HG03045 (cell line): Measurements from ENCODE around the gene PPP1R12A.
"Not testable (repeated sequence)": the region's sequence is repeated elsewhere in the genome, so short reads cannot be mapped to it uniquely, and the experiment has no call there.

ENCODE experiments used
- ATAC-seq: cut with Tn5 transposase; IDR thresholded peaks from one replicate; pipeline ENCODE4 v1.9.1; 2021; ENCODE audit warnings: mild to moderate bottlenecking, moderate library complexity; ENCODE audit not compliant: unreplicated experiment

The PPP1R12A gene

DNA sequence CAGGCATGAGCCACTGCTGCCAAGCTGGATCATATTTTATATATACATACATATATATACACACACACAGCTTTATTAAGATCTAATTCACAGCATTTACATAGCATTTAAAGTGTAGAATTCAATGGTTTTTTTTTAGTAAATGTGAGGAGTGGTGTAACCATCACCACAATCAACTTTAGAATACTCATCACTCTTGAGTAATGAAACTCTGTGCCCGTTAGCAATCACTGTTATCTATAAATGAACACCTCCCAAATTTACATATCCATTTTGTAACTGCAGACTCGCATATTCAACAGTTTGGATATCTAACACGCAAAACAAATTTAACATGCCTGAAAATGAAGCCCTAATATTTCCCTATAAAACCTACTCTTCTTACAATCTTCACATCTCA is 90.9 kb downstream of the PPP1R12A start:
- no peak for ATAC-seq

DNA sequence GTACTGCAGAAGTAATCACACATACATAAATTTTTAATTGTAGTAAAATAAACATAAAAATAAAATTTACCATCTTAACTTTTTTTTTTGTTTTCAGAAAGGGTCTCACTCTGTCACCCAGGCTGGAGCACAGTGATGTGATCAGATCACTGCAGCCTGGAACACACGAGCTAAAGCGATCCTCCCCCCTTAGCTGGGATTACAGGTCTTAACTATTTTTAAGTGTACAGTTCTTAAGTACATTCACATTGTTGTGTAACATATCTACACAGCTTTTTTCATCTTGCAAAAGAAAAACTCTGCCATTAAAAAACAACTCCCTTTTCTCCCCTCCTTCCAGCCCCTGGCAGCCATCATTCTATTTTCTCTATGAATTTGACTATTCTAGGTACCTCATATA is 92.3 kb downstream of the PPP1R12A start:
- ATAC-seq, result no peak

DNA sequence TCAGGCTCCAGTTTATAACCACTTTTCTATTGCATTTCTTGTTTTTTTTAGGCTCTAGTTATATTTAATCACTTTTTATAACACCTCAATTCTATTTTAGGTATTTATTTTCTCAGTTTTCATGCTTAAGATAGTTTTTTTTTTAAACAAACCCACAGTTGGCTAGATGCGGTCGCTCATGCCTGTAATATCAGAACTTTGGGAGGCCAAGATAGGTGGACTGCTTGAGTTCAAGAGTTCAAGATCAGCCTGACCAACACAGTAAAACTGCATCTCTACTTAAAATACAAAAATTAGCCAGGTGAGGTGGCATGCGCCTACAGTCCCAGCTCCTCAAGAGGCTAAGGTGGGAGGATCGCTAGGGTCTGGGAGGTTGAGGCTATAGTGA is 93.0 kb downstream of the PPP1R12A start:
- ATAC-seq, result no peak

DNA sequence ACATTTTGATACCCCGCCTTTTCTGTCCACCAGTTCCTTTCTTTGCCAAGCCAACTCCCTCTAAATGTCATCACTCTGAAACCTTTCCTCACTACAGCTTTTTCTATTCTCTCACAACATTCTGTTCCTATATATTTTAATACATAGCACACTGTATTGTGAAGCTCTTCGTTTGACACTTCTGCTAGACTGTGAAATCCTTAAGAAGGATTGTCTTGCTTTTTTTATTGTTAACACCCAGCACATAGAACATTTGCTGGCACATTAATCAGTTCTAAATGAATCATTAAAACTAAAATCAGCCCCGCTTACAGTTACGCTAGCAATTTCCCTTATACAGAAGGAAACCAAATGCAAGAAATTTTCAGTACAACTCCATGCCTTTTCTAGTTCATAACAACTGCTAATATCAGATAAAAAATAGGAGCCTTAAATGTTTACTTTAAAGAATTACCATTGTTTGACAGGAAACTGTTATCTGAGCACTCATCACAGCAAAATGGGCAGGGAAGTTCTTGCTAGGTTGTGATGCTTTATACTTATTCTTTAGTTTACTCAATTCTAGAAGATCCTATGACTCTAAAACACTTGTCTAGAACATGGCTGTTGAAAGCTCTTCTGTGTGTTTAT is 93.5 kb downstream of the PPP1R12A start:
- no peak for ATAC-seq

DNA sequence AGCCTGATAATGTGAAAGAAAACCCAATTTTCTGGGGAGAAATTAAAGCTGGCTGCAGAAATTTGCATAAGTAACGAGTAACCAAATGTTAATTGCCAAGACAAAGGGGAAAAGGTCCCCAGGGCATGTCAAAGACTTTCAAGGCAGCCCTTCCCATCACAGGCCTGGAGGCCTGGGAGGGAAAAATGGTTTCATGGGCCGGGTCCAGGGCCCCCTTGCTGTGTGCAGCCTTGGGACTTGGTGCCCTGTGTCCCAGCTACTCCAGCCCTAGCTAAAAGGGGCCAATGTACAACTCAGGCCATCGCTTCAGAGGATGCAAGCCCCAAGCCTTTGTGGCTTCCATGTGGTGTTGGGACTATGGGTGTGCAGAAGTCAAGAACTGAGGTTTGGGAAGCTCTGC is 96.5 kb downstream of the PPP1R12A start:
- ATAC-seq, result no peak

DNA sequence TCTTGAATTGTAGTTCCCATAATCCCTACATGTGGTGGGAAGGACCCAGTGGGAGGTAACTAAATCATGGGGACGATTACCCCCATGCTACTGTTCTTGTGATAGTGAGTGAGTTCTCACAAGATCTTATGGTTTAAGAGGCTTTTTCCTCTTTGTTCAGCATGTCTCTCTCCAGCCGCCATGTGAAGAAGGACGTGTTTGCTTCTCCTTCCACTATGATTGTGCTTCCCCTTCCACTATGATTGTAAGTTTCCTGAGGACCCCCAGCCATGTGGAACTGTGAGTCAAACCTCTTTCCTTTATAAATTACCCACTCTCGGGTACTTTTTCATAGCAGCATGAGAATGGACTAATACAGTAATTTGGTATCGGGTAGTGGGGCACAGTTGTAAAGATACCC is 97.3 kb downstream of the PPP1R12A start:
- no peak for ATAC-seq

DNA sequence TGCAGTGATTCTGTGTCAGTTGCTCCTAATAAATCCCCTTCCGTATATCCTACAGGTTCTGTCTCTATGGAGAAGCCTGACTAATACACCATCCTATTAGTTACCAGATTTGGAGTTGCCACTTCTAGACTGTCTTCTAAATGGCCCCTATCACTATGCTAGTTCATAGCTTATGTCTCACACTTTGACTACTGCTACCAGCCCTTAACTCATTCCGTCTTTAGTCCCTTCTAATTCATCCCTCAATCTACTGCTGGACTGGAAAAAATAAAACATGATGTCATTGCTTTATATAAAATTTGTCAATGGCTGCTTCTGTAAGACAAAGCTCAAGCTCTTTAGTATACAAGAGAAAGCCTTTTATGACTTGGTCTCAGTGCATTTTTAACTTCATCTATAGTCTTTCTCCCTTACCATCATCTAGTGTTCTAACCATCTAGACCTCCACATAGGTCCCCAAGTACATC is 99.5 kb downstream of the PPP1R12A start:
- no peak for ATAC-seq

DNA sequence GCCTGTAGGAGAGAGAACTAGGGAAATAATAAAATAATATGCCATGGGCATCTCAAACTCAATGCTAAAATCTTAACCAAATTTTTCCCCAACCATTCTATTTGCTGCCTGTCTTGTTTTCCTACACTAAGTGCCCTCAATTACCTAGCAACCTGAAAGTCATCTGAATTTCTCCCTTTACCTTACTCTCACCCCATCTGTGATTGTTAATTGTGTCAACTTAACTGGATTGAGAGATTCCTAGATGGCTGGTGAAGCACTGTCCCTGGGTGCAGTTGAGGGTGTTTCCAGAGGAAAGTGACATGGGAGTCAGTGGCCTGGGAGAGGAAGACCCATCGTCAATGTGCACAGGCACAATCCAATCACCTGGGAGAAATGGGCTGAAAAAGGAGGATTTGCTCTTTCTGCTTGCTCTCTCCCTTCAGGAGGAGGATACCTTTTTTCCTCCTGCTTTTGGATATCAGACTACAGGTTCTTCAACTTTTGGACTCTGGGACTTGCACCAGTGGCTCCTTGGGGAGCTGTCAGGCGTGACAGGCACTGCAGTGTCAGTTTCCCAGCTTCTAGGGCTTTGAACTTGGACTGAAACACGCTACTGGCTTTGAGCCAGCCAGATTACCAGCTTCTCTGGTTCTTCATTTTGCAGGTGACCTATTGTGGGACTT is 100.1 kb downstream of the PPP1R12A start:
- no peak for ATAC-seq

DNA sequence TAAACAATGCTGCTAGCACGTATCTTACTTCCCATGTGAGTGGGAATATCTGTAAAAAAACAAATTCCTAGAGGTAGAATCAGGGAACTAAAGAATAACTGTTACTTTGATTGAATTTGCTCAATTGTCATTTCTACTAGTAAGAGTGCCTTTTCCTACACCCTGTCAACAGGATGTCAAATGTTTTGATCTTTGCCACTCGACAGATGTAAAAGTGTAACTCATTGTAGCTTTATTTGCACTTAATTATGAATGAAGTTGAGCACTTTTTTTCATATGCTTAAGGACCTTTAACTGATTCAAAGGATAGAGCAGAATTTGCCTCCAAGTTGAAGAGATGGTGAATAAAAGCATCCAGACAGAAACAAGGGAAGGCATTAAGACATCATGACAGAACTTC is 104.5 kb downstream of the PPP1R12A start:
- ATAC-seq, result no peak

DNA sequence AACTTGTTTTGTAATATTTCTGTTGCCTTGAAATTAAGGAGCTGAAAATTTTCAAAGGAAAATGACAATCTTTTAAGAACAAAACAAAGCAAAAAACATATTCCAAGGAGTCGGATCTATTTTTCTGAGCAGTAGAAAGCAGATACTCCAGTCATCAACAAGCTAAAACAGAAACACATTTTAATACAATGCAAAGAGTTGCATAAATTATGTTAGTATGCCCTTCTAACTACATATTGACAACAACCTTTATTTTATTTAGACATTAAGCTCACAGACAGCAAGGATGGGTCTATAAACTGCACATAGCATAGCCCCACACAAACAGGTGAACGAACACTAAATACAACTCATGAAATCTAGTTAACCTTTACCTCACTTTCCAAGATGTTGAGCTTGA is 106.0 kb downstream of the PPP1R12A start:
- no peak for ATAC-seq

DNA sequence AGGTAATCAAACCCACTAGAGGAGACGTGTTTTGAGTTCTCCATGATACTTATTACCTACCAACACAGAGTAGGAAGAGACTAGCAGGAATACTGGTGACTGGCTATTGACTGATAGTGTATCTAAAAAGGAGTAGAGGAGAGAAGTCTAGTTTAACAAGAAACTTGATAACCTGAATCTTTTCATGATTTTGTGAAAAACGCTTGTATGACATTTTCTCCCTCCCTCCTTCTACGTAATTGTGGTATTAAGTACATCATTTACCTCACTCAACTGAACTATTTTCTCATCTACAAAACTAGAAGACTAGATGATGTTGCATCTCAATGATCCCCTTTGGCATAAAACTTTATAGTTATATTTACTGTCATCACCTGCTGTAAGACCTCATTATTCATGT is 107.4 kb downstream of the PPP1R12A start:
- ATAC-seq, result no peak

DNA sequence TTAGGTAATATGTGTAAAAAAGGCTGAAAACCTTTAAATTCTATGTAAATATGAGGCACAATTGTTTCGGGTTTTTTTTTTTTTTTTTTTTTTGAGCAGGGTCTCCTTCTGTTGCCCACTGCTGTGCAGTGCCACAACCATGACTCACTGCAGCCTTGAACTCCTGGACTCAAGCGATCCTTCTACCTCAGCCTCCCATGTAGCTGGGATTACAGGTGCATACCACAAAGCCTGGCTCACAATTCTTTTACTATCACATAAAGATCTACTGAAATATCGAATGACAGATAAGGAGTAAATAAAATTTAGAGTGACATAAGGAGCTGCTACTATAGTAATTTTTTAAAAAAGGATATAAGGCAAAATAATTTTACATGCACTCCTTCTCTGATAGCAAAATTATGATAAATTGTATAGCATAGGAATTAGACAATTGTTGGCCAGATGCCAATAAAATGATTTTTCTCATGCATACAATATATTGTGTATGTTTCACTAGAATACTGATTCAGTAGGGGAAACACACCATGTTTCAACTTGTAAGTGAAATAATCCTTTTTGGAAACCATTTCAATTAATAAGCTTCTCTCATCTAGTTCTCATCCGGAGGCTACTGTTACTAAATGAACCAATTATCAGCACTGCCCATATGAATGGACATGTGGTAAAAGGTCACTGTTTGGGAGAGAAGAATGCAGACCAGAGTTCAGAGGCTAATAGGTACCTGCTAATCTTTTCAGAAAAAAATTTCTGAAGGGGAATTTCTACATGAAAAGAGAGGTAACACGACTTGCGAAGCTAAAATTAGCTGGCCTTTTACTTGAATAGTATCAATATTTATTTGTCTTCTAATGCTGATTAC is 108.4 kb downstream of the PPP1R12A start:
- no peak for ATAC-seq

DNA sequence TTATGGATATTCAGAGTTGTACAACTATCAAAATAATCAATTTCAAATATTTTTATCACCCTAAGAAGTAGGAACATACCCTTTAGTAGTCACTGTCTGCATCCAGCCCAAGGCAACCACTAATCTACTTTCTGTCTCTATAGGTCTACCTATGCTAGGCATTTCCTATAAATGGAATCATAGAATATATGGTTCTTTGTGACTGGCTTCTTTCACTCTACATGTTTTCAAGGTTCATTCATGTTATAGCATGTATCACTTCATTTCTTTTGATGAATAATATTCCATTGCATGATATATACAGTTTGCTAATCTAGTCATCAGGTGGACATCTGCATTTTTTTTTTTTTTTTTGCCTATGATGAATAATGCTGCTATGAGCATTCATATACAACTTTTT is 112.4 kb downstream of the PPP1R12A start:
- no peak for ATAC-seq

DNA sequence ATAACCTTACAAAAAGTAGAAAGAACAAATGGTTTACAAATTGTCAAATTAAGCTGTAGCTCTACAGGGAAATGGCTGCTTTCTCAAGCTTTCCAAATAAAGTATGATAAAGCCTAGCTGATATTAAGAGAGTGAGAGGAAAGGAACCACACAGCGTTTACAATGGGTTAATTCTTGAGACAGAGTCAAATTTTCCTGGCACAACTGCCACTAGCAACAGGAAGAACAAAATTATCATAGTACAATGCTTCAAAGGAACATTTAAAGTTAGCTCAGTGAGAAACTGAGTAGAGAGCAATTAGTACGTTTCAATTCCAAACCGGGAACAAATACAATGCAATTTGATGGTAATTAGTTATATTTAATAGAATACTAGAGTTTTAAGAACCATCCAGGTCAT is 116.0 kb downstream of the PPP1R12A start:
- no peak for ATAC-seq

DNA sequence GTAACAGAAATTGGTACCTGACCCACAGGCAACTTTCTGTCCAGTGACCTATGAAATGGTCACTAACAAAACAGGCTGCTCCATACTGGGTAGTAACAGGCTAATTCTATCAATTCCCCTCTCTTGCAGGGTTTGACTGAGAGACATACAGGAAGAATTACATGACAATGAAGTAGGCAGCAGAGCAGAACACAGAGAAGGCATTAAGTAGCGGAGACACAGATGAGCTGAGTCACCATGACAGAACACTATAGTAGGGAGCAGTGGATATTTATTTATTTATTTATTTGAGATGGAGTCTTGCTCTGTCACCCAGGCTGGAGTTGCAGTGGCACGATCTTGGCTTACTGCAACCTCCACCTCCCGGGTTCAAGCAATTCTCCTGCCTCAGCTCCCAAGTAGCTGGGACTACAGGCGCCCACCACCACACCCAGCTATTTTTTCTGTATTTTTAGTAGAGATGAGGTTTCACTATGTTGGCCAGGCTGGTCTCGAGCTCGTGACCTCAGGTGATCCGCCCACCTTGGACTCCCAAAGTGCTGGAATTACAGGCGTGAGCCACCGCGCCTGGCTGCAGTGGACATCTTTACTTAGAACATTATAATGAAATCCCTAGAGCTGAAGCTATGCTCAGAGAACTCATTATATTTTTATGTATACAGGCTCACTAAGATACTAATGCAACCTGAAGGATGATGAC is 150.4 kb downstream of the PPP1R12A start:
- not testable (repeated sequence) for ATAC-seq

DNA sequence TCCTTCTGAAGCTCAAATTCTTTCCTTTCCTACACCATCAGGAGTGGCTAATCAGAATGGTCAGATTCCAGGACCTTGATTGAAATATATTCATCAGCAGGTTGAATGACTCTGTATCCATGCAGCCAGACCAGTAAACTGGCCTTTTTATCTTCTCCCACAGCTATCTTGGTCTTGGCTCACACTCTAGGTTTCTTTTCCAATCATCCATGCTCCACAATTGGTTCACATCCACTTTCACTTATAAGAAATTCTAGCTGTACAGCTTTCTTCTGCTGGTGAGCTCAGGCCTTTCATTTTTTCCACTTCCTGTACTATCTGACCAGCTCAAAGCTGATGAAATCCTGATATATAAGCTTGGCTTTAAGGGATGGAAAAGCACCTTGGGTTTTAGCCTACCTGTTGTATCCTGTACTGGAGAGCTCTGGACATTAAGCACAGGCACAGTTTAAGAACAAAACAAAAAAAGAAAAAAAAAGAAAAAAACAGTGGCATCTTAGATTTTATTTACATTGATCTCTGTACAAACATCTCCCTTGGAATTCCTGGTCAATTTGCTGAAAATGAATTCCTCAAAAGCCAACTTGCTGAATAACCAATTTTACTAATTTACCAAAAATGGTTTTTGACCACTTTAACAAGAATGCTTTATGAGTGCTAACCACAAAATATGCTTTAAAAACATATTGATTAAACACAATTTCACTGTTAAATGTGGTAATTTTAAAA is 152.6 kb downstream of the PPP1R12A start:
- ATAC-seq, result no peak

DNA sequence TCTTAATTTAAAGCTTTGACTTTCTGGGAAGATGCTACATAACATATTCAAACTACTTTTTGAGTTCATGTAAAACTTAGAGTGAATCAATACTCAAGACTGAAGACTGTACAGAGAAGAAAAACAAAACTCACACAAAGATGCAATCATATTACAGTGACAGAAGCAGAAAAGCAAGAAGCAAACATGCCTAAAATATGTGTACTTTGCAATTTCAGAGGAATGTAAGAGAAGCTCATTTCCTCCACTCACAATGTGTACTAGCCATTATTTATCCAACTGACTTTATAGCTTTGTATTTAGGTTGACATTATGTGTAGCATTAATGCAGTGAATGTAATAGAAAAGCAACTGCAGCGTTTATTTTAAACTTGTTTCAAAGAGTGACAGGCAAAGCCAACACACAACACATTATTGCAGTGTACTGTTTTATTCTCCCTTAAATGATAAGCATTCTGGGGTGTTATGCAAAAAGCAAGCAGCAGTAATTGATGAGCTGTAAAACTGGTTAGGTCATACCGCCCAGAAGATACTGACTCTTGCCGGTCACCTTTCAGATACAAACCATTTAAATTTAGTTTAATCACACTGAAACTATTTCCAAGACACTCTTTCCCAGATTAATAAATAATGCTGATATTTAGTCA is 156.0 kb downstream of the PPP1R12A start:
- no peak for ATAC-seq

DNA sequence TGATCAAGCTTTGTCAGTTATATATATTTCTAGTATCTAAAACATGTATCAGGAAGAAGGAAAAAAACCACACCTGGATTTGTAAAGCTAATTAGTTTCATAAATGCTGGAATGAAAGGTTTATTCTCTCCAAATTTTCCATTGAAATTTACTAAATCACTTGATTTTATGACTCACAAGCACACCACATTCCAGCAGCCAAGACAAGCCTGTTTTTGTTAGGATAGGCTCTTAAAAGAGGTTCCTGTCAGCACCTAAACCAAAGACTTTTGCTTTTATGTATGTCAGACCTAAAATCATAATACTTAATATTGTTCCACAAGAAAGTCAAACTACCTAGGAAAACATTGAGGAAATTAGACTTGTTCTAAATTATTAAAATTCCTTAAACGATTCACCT is 158.8 kb downstream of the PPP1R12A start:
- no peak for ATAC-seq

DNA sequence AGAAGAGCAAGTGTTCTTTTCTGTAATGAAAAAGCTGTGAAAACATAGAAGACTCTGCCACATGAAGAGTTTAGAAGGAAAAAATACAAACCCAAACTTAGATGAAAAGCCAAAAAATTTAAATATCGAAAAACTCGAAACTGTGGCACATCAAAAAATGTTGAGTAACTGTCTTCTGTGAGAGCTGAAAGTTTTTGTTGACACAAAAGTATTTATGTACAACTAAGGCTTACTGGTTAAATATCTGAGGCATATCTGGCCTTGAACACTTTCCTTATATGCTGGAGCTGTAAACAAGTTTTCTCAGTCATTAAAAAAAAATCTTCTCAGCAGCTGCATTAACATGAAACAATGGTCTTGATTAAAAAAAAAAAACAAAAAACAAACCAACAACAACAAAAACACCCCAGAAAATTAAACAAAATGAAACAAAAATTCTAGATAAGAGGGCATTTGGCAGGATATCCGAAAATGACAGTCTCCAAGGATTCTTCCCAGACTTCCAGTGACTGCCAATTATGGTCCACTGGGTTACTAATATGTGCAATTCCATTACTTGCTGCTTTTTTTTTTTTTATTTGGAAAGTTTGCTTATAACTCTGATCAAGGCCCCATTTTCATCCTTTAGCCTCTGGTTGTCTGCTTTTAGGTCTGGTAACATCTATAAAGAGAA is 159.4 kb downstream of the PPP1R12A start:
- ATAC-seq, result no peak

DNA sequence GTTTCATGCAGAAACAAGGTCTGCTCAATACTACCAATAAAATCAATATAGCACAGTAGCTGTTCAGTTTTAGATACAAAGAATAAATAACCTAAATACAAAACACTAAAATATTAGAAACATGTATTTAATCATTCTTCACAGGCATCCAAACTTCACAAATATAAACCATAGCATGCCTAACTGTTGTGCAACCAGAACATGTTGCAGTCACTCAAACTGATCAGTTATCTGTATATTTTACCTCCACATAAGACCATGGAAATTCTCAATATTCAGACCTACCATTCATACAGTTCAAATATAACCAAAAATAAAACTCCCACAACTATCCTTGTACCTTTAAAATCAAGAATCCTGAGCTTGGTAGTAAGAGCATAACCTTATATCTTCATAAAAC is 161.0 kb downstream of the PPP1R12A start:
- ATAC-seq, result no peak
